Activated effector memory CD4-positive, alpha-beta T cell treated with anti-CD3 and anti-CD28 coated beads, Interleukin-2, amount 50 U/mL, for 16 hours (primary cell): Measurements from ENCODE around the gene ARFGEF2.
"Not testable (repeated sequence)": the region's sequence is repeated elsewhere in the genome, so short reads cannot be mapped to it uniquely, and the experiment has no call there.

Experiments
- DNase-seq: peaks from one replicate; pipeline ENCODE4 v3.0.0-alpha.2; 2020

The ARFGEF2 gene

GRCh38 chr20:48956052-48956451 is 34.5 kb downstream of the ARFGEF2 start:
- DNase-seq: no peak

GRCh38 chr20:48957053-48957481 is 35.6 kb downstream of the ARFGEF2 start:
- DNase-seq: no peak

GRCh38 chr20:48957533-48957932 is 36.0 kb downstream of the ARFGEF2 start:
- DNase-seq: no peak

GRCh38 chr20:48958743-48959142 is 37.2 kb downstream of the ARFGEF2 start:
- DNase-seq: no peak

- DNase-seq: no peak
Observed at GRCh38 chr20:48959899-48960550, 38.5 kb downstream of the ARFGEF2 start.

- no peak for DNase-seq
Observed at GRCh38 chr20:48962421-48962820, 40.9 kb downstream of the ARFGEF2 start.

- DNase-seq: no peak
Observed at GRCh38 chr20:48962976-48963771, 41.7 kb downstream of the ARFGEF2 start.

- DNase-seq: no peak
Observed at GRCh38 chr20:48965189-48965910, 43.8 kb downstream of the ARFGEF2 start.

- DNase-seq: no peak
Observed at GRCh38 chr20:48970681-48971365, 49.3 kb downstream of the ARFGEF2 start.

GRCh38 chr20:48971956-48972355 is 50.4 kb downstream of the ARFGEF2 start:
- DNase-seq: no peak

GRCh38 chr20:48972816-48973215 is 51.3 kb downstream of the ARFGEF2 start:
- no peak for DNase-seq

GRCh38 chr20:48975955-48976354 is 54.4 kb downstream of the ARFGEF2 start:
- no peak for DNase-seq

GRCh38 chr20:48979980-48980379 is 58.5 kb downstream of the ARFGEF2 start:
- DNase-seq: not testable (repeated sequence)

- DNase-seq: no peak
Observed at GRCh38 chr20:48983423-48984400, 62.2 kb downstream of the ARFGEF2 start.

- DNase-seq: no peak
Observed at GRCh38 chr20:48984575-48985219, 63.2 kb downstream of the ARFGEF2 start.

GRCh38 chr20:48986899-48987298 is 65.4 kb downstream of the ARFGEF2 start:
- no peak for DNase-seq

GRCh38 chr20:48990467-48990866 is 69.0 kb downstream of the ARFGEF2 start:
- no peak for DNase-seq

GRCh38 chr20:48995589-48995988 is 74.1 kb downstream of the ARFGEF2 start:
- no peak for DNase-seq

GRCh38 chr20:48999890-49000870 is 78.7 kb downstream of the ARFGEF2 start:
- DNase-seq: no peak

GRCh38 chr20:49001741-49002140 is 80.2 kb downstream of the ARFGEF2 start:
- DNase-seq: no peak
